GM21825 (cell line): ENCODE measurements around the gene PLXNA2.

Source experiments
- ATAC-seq: cut with Tn5 transposase; IDR thresholded peaks from one replicate; pipeline ENCODE4 v1.9.1; 2021; ENCODE audit warnings: mild to moderate bottlenecking, moderate library complexity; ENCODE audit not compliant: unreplicated experiment

Gene PLXNA2

DNA sequence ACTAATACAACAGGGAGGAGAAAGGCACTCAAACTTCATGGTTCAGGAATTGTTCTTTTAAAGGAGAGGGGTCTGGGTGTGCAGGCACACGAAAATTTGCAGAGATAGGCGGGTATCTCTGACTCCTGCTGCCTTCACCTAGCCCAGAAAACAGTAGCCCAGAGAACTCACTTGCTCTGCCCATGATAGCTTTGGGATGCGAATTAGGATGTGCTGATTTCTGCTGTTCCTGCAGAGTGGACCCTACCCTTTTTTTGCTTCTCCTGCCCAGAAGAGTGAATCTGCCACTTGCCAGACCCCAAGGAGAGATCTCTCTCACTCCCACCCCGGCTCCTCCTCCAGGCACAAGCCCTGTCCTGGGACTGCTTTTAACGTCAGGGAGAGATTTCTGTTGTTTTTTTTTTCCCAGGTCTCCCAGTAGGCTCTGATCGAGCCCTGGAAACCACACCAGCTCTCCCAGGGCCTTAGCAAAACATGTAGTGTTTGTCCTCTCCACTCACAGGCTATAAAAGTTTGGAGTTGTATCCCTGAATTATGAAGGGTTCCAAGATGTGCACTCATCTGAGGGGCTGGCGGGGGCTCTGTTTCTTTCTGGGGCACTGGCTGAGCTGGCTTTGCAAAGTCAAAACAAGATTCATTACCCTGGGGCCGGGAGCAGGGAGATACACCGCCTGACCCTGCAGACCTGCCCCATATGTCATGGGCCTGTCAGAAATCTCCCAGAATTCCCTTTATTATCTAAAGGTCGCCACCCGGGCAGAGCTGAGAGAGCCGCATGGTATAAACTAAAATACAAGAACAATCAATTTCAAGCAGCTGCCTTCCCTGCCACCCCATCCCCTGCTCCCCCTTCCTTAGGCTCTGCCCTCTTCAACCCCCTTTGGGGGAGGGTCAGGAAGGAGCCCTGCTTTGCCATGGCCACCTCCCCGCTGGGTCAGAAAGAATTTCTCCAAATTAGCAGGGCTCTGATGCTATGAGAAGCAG, 17.9 kb downstream of the PLXNA2 start:
- no peak for ATAC-seq

DNA sequence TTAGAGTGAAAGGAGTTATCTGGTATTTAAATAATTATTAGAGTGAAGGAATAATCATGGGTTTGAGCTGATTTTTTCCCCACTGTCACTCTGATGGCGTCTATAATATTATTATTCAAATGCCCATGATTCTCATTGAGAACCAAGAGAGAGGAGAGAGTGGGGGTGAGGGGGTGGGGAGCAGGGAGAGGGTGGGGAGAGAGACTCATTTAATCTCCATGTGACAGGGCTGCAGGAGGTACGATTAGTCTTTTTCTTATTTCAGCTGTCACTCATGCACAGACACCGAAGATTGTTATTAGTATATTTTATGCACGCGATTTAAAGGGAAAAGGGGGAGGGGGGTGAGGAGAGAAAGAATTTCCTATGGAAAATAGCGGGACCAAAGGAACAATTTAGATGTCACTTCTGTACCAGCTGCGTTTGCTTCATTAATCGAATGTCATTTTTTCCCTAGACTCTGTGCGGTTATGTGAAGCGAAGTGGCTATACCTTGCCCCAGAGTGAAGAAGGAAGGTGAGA, 19.9 kb downstream of the PLXNA2 start:
- ATAC-seq = no peak

DNA sequence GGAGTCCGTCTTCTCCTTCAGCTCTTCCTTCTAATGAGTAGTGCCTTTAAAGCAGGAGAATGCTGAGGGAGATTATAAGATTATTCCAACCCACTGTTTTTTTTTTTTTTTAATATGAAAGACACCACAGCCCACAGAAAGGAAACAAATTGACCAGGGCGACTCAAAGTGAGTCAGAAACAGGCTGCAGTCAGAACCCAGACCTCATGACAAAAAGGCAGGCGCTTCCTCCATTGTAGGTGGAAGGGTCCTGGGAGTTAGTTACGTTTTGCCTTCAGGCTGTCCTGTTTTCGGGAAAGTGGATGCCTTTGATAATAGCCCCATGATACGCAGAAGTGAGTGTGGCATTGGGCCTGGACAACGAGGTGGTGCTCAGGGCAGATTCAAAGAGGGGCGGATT, 21.0 kb downstream of the PLXNA2 start:
- ATAC-seq = no peak

DNA sequence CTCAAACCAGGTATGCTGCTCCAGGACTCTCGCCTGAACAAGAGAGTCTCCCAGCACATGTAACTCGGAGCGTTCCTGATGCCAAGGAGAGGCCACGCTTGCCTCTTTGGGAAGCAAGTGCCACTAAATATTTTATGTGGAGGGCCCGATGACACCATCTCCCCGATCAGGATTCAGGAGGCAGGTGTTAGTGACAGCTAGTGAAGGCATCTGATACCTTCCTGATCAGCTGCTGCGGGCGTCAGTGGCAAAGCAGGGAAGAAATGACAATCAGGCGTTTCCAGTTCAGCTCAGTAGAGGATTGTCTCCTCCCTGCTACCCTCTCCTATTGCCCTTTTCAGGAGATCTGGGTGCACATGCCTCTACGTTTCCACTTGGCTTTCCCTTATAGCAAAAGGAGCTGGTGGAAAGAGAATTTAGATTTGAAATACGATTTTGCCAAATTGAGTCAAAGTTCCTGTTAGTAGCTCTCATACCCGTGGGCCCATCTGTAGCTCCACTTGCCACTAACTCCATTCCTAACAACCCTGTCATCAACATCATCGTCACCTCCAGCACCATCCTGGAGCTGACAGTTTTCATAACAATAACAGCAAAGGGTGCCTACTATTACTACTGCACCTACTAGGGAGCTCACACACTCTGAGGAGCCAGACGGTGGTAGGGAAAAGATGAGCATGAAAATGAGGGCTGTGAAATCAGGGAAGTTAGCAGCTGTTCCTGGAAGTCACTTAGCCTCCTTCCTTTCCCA, 21.6 kb downstream of the PLXNA2 start:
- no peak for ATAC-seq

DNA sequence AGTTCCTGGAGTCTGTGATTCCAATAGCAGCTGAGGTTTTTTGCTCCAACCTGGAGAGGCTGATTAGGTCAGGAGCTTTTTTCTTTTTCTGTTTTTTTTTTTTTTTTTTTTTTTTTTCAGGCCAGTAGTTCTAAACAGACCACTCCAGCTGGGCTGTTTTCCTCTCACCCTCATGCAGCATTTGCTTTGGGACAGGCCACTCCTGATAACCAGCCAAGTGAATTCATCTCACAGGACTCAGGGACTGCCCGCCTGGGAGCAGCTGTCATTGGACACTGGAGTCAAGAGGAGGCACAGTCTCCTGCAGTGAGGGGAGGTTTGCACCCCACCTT, 22.9 kb downstream of the PLXNA2 start:
- no peak for ATAC-seq

DNA sequence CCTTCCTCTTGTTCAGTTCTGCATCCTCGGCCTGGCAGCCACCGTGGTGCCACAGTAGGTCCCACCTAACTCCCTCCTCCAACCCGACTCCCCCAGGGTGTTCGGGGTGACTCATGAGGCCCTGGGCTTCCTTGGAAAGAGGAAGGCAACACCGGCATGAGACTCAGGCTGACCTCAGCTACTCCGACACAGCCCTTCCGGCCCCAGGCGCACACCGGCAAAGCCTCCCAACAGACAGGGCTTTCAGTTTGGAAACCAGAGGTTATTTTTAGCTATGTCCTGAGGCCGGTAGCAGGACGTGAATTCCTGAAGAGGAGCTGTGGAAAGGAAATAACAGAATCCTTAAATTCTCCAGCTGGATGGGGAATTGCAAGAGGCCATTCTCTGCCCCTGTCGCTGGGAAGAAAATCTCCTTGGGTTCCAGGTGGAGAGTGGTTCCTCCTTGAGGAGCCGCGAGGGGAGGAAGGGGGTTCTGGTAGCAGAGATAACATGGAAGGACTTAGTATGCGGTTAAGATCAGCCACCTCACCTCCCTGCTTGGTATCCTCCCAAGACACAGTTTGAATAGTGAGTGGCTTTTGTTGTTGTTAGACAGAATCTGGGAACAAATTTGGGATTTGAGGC, 24.4 kb downstream of the PLXNA2 start:
- no peak for ATAC-seq

DNA sequence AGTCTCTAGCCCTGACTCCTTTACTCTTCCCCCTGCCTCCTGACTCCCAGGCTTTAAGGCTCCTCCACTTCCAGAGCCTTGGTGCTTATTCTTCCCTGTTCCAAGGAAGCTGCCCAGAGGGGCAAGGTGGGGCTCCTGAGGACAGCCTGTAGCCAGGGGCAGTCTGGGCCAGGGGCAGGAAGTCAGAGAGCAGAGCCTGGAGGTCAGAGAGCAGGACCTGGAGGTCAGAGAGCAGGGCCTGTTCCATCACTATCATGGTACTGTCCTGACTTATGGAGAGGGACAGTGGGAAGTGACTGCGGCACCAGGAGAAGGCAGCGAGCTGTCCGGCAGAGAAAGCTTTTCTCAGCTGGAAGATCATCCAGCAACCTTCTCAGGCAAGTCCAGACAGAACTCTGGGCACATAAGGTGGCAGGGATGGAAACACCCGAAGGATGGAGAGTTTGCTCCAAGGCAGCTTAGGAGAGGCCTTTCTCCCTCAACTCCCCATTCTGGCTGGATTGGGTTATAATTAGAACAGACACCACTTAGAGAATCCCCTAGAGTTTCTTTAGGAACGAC, 25.0 kb downstream of the PLXNA2 start:
- no peak for ATAC-seq

DNA sequence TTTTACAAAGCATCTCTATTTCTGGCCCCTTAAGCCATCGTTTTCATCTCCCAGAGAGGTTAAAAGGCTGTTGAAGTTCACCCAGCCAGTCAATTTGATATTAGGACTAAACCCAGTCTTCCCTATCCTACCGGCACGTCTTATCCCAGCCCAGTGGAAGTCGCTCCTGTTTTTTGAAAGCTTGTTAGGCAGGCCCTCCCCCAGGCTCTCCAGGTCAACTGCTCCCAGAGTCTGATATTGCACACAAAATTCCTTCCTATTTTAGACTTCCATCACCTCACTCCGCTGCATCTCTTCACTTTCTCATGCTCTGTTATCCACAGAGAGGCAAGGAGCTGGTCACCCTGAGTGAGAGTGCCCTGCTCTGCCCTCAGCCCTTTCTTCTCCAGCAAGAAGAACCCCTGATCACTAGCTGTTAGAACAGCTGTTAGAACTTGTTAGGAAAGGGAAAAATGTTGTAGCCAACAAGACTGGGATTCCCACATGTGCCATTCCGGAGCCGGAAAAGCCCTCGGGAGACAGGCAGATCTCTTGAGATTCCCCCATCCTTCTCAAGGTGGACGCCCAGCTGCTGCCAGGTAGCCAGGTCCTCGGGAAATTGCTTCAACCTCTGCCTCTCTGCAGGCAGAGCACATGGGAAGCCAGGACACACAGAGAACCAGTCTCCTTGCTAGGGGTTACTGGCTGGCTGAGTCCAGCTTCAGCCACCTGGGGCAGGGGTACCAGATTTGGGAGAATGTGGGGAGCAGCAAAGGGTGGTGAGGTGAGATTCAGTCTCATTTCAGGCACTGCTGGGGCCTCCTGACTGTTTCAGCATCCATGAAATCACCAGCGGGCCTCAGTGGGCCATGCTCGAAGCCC, 25.7 kb downstream of the PLXNA2 start:
- no peak for ATAC-seq

DNA sequence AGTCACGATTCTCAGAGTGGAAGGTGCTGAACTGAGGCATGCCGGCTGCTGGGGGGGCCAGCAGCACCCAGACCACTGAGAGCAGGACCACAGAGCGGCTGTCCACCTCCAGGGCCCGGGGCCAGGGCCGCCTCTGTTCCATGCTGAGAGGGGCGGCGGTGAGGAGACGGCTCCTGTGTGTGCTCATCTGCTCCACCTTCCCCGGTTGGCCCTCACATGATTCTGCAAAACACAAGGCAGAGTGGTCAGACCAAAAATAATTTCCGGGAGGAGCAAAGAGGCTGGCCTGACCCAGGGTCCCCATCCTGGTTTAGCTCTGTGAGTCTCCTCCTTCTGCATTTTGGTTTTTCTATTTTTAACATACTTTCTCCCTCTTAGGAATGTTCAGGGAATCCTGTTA, 26.4 kb downstream of the PLXNA2 start:
- no peak for ATAC-seq

DNA sequence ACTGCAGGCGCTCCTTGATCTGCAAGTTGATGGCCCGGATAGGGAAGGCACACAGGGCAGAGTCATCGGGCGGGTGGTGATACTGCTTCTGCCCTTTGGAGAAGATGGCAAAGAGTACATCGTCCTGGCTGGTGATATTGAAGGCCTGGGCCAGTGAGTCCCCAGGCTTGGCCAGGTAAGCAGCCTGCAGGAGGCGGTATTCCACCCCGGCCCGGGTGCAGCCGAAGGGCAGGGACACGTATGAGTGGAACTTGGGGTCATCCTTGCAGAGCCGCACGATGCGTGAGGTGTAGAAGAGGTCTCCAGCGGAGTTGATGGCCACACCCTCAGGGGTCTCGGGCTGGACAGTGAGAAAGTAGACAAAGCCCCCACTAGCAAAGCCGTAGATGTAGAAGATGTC, 27.4 kb downstream of the PLXNA2 start:
- no peak for ATAC-seq

DNA sequence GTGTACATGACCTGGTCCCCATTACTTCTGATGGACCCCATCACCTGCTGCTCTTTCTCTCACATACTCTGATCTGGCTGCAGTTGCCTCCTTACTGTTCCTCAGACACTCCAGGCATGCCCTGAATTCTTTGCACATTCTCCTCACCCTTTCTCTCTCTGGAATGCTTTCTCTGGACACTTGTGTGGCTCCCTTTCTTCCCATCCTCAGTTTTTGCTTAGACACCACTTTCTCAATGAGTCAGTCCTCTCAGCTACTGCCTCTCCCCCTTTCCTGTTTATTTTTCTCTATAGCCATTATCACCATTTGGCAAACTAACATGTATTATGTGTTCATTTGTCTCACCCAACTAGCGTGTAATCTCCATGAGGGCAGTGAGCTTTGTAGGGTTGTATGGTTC, 28.1 kb downstream of the PLXNA2 start:
- no peak for ATAC-seq

DNA sequence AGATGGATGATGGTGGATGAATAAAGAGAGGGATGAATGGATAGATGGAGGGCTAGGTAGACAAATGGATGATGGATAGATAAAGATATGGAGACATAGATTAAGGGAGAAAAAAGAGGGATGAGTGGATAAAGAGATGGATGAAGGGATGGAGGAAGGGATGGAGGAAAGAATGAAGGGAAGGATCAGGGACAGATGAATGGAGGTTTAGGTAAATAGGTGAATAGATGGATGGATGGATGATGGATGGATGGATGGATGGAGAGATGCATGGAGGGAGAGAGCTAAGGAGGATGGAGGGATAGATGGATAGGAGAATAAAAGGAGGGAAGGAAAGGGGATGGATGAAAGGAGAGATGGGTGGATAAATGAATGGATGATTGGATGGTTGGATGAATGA, 28.8 kb downstream of the PLXNA2 start:
- ATAC-seq = no peak

DNA sequence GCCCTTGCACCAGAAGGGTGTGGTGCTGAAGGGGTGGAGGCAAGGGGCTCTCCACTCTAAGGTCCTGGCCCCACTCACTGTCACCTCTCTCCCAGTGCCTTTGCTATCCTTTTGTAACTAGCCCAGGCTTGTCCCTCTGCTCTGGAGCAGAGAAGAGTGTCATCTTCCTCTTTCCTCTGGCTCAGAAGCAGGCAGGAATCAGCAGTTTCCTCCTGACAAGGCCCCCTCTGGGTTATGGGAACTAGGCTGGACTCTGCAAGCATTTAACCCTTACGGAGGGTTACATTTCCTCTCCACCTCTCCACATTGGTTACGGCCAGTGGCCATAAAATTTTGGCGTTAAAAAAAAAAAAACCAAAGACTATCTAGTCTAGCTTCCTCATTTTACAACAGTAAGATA, 30.4 kb downstream of the PLXNA2 start:
- no peak for ATAC-seq

DNA sequence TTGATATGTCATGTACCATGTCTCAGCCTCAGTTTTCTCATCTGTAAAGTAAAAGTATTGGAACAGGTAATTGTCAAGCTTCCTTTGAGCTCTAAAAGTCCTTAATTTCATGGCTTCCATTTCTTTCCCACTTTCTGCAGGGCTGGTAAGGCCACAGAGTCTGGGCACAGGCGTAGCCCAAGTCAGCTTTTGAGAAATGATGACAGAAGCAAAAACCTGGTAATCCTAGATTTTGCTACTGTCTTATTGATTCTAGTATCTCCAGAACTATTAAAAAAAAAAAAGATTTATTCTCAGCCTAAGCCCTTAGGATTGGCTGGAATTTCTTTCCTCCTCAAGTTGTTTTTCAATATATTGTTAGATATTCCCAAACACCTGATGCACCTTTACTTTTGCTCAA, 31.3 kb downstream of the PLXNA2 start:
- ATAC-seq = no peak

DNA sequence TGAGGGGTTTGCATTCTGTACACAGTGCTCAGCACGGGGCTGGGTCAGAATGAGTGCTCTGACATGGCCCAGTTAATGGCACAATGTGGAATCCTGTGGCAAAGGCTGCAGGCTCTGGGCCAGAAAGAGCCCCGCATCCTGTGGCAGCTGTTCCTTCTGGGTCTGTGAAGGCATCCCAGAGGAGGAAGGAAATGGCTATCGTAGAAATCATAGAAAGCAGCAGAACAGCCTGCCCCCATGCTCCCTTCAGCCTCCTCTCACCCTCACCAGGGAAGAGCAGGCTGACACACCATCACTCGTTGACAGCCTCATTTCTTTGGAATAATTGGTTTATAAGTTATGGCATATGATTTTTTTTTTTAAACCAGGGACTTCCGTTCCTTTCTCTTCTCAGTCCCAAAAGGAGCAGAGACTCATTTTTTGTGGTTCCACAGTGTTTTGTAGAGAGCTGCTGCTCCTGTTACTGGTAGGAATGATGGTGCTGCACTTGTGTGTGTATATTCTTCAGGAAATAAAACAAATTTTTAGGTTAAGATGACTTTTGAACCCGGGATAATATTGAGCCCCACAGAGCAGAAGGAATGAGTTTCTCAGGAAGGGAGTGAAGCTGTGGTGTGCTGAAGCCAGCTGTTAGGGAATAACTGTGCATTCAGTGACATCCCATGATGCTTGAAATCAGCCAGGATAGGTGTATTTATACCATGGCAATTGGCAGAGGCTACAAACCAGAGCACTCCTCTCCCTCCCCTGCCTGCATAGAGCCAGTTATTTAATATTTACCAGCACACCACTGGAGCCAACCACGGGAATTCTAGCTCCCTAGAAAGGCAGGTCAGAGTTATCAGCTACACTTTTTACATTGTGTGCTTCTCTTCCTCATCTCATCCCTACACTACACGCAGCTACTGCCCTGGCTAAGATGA, 32.0 kb downstream of the PLXNA2 start:
- ATAC-seq = no peak

DNA sequence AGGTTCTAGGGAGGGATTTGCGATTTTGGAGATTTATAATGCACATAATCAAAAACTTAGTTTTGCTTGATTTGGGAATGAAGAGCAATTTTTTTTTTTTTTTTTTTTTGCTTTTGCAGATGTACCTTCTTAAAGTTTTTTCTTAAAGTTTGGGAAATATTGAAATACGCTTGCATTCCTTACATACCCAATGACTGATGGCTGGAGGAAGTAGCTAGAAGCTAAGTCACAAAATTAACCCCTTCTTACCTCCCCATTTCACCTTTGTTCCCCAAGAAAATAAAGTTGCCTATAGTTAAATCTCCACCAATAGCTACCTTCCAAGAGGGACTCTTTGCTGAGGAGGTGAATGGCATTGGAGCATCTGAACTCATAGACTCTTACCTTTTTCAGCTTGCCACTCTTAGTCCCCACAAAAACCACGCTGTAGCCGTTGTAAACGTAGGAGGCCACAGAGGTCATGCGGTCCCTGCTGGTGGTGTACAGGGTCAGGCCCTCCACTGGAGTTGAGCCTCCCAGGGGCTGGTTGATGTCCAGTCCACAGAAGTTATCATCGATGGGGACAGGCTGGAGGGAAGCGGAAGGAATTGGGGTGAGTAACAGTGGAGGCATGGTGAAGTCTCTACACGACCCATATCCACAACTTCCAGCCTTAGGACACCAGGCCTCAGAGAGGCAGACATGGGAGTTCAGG, 34.1 kb downstream of the PLXNA2 start:
- no peak for ATAC-seq

DNA sequence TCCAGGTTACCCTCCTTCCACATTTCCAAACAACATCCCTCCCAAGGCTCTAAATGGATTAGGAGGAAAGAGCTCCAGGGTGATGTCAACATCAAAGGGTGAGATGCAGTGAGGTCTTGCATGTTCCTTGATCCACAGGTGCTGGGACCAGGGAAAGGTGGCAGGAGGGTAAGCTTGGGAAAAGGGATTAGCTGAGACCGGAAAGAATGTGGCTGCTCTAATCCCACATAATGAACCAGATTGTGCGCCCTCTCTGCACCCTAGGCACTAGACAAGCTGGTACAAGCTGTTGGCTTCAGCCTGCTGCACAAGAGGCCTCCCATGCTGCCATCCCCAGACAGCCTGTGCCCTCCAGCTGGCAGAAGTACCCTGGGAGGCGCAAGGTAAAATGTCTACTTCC, 34.9 kb downstream of the PLXNA2 start:
- no peak for ATAC-seq

DNA sequence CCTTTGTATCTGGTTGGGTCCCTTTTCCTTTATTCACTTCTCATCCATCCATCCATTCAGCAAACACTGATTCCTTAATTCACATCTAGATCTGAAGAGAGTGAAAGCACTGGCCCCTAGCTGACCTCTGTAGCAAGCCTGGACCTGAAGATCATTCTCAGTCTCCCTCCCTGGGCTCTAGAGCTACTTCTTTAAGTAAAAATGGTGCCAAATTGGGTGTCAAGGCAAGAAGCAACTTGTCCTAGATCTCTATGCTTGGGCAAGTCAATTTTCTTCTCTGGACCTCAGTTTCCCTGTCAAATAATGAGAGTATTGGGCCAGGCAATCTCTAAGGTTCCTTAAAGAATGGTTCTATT, 36.1 kb downstream of the PLXNA2 start:
- ATAC-seq = no peak
